ENCODE data around the gene PTPRG.
"Not testable (repeated sequence)": the region's sequence is repeated elsewhere in the genome, so short reads cannot be mapped to it uniquely, and the experiment has no call there.

The PTPRG gene

DNA sequence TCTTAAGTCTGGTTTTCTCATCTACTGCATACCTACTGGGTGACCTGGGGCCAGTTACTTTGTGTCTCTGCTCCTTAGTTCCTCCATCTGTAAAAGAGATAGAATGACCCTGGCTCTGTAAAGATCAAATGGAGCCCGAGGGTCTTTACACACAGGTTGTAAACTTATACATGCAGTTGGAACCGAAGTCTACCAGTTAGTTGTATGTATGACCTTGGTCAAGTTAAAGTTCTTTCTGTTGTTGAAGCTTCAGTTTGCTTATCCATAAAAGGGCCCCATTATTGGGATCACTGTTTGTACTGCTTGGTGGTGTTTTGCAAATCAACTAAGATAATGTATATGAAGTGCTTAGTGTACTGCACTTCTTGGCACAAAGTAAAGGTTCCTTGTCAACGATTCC, 186.9 kb downstream of the PTPRG start:
- no peak for DNase-seq

- no peak for DNase-seq
Observed at GRCh38 chr3:61750766-61751165, 189.4 kb downstream of the PTPRG start.

GRCh38 chr3:61758839-61759238, 197.5 kb downstream of the PTPRG start:
- no peak for DNase-seq

GRCh38 chr3:61760783-61761182, 199.4 kb downstream of the PTPRG start:
- DNase-seq: not testable (repeated sequence)

DNA sequence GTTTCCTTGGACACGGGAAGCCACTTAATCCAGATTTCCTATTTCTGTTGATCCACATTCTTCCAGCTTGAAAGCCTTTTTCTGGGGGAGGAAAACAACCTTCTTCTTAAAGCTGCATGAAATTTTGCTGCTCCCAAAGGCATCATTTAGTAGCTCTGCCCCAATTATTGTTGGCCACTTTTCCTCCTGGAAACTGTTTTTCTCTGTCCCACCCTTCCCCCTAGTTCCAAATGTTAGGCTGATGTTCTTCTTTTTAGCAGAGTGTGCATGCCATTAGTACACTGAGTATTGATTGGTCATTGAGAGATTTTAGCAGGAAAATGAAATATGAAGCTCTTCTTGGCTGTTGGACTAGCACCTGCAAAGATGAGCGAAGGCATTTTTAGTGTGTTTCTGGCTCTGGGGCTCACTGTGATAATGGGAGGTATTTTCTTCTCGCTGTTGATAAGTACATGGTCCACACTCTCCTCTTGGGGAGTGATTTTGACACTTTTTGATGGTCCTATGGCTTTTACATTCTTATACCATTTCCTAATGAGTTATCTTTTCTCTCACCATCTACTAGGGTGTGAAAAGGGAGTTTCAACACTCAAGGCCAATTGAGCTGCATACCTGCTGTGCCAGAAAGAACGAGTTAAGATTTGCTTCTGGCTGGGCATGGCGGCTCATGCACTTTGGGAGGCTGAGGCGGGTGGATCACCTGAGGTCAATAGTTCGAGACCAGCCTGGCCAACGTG, 200.5 kb downstream of the PTPRG start:
- DNase-seq: no peak

DNA sequence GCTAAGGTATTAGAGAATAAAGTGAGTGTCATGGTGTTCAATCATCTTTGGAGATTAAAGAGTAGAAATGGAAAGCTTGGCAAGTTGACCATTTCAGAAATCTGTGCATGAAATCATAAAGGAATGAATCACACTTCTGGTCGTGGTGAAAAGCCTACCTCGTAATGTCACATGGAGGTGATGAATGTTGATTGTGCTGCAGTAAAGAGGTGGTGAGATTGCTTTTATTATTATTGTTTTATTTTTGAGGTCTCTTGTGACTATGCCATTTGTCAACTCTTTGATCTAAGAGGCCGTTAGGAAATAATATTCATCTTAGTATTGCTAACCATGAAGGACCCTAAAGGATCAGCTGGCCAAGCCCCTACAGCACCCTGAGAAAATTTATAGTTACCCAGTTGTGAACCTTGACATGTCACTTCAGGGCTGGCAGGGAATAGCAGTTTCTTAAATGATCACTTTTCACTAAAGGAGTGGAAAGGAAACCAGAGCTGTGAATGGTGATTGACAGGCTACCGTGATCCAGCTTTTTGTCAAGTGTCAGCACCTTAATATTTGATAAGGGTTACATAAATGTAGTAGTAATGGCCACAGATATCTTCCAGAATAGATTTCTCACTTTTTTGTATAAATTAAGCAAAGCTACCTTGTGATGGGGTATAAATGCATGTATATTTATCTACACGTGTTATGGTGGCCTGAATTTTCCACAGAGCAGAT, 203.9 kb downstream of the PTPRG start:
- no peak for DNase-seq

DNA sequence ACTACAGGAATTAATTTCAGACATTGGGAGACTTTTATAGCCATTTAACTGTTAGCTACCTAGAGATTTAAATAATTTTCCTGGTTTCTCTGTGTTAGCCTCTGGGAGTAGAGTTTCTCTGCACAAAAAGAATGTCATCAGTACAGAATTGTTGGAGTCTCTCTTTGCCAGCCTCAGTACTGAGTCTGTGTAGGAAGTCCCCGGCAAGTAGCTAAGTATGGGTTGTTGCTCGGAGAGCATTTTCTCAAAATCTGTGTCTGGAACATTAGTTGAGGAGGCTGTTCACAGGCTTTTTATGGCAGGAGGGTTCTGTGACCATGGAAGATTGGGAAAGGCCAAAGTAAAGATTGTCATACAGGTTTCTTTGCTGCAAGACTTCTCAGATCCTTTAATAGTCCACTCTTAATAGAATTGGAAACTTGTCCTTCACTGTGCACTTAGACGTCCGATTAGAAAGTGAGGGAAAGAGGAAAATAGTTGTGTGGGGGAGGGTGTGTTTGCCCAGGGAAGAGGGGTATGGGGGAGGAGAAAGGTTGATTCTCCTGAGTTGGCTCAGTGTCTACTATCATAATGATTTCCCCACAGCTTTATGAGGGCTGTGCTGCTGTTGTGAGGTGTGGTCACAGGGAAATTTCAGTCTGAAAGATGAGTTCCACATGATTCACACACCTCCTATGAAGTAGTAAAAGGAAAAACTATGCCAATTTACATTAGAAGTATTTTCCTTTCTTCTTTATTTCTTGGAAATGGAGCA, 207.1 kb downstream of the PTPRG start:
- no peak for DNase-seq

DNA sequence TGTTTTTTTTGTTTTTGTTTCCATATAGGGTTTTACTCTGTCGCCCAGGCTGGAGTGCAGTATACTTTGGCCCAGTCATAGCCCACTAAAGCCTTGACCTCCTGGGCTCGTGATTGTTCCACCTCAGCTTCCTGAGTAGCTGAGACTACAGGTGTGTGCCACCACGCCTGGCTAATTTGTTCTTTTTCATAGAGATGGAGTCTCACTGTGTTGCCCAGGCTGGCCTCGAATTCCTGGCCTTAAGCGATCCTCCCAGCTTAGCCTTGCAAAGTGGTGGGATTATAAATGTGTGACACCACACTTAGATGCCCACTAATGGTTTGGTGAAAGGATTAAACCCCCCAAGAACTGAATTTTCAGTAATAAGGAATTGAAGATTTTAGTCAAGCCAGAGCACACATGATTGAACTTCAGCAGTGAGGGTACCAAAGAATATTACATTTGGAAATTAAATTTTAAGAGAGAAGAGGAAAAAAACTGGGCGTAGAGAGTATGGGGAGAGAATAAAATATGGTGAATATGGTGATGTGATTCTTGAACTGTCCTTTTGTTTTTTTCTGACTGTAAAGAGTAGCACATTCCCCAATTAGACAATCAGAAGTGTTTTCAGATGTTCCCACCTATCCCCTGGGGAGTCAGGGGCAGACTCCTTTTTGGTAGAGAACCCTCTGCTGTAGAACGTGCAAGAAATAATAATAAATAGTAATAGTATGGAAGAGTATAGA, 208.1 kb downstream of the PTPRG start:
- no peak for DNase-seq

GRCh38 chr3:61771976-61772375, 210.6 kb downstream of the PTPRG start:
- DNase-seq: no peak

- DNase-seq: no peak
Observed at GRCh38 chr3:61772456-61772855, 211.1 kb downstream of the PTPRG start.

DNA sequence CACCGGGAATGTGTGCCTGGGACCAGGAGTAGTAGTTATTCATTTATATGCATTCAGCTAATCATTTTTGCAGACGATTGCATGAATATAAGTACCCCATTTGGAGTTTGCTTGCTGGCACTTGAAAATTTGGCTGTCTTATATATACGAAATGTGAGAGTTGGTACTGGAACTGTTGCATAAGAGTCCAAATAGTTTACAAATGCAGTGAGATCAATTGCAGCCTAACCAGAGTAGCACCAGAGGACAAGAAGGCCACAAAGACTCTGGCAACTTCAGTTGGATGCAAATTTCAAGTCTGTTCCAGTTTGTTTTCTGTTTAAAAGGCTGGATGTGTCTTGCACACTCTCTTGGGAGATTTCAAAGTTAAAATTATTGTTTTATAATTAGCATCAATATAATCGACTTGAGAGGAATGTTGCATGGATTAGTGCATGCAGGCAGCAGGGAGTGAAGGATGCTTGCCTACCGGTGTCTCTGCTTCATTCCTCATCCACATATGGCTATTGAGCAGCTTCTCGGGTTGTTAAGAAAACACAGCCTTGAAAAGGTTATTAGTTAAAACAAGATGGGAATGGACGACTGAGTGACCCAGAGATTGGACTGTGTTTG, 213.0 kb downstream of the PTPRG start:
- DNase-seq: no peak

- DNase-seq: no peak
Observed at GRCh38 chr3:61776390-61776789, 215.0 kb downstream of the PTPRG start.

- no peak for DNase-seq
Observed at GRCh38 chr3:61777483-61777882, 216.1 kb downstream of the PTPRG start.

GRCh38 chr3:61778095-61778494, 216.7 kb downstream of the PTPRG start:
- no peak for DNase-seq

DNA sequence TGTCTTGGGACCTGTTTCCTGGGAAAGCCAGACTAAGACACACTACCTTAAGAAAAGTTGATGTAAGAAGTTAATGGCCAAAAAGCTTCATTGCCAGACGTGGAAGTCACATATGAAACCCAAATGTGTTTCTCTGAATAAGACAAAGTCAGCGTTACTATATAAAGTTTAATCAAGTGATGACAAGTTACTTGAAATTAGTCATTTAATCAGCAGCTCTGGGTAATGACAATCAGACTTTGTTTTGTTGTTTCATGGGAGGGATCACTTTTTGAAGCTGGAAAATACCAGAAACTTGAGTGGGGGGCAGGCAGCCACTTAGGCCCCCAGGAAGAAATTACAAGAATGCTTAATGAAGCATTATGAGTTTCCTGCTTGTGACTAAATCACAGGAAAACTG, 218.6 kb downstream of the PTPRG start:
- no peak for DNase-seq

- no peak for DNase-seq
Observed at GRCh38 chr3:61780455-61781228, 219.3 kb downstream of the PTPRG start.

- no peak for DNase-seq
Observed at GRCh38 chr3:61783993-61784718, 222.8 kb downstream of the PTPRG start.

- DNase-seq: no peak
Observed at GRCh38 chr3:61788623-61789507, 227.5 kb downstream of the PTPRG start.

DNA sequence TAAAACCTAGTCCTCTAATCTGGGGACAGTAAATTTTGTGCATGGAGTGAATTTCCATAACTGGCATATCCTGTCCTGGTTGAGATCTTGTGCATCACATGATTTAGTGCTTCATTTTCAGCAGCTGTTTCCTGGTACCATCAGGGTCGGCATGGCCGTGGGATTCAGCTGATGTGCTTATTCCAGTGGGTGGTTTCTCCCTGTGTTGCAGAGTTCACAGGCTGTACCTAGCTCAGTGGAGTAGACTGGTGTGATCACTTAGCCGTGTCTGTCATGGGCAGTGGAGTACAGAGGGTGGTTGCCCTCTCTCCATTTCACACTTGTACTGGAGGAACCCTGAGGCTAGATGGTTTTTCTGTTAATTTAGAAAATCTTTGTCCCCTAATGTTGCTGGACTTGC, 228.5 kb downstream of the PTPRG start:
- no peak for DNase-seq

All from hypothalamus (tissue), 51 donors.